PC-9 (cell line): Measurements from ENCODE around the gene GRID2.

Source experiments
- CTCF ChIP-seq: fragments of 200-600 bp; sonication (generic); conservative IDR thresholded peaks from 2 replicates; pipeline ENCODE4 v1.6.1; 2017; ENCODE audit warnings: mixed run types, antibody characterized with exemption, mild to moderate bottlenecking, moderate library complexity
- EZH2 ChIP-seq: fragments of 200-600 bp; sonication (generic); IDR thresholded peaks from 2 replicates; pipeline ENCODE4 v1.8.0; 2017; ENCODE audit warnings: antibody characterized with exemption, low read depth

GRCh38 chr4:92529510-92529909 is 225.7 kb downstream of the GRID2 start:
- TF ChIP-seq CTCF (no peak), EZH2 (no peak)
